HG02840 (cell line): Measurements from ENCODE around the gene MREG.
A peak's percentile ranks its signal among the peaks of the same experiment; 100 is the strongest.
"Not testable (repeated sequence)": the region's sequence is repeated elsewhere in the genome, so short reads cannot be mapped to it uniquely, and the experiment has no call there.

Source experiments
- ATAC-seq: cut with Tn5 transposase; IDR thresholded peaks from one replicate; pipeline ENCODE4 v1.9.1; 2021; ENCODE audit warnings: mild to moderate bottlenecking, moderate library complexity, moderate number of reproducible peaks; ENCODE audit not compliant: unreplicated experiment, low FRiP score

MREG gene

GRCh38 chr2:215997219-215997618, 16.1 kb downstream of the MREG start:
- no peak for ATAC-seq

DNA sequence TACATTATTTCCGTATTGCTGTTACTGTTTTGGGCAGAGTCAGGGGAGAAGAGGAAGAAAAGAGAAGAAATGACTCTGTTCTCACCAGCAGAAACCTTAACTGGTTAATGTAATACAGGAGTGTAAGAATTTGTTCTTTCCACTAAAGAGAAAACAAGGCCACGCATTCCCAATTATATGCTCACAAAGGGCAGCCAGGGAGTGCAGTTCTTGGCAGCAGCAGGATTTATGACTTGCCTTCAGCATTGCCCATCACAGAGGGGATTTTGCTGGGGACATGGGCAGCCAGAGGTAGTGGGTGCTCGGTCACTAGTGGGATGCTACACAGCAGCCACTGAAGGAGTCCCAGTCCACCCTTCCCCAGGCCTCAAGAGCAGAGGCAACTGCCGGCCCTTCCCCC, 18.4 kb downstream of the MREG start:
- no peak for ATAC-seq

DNA sequence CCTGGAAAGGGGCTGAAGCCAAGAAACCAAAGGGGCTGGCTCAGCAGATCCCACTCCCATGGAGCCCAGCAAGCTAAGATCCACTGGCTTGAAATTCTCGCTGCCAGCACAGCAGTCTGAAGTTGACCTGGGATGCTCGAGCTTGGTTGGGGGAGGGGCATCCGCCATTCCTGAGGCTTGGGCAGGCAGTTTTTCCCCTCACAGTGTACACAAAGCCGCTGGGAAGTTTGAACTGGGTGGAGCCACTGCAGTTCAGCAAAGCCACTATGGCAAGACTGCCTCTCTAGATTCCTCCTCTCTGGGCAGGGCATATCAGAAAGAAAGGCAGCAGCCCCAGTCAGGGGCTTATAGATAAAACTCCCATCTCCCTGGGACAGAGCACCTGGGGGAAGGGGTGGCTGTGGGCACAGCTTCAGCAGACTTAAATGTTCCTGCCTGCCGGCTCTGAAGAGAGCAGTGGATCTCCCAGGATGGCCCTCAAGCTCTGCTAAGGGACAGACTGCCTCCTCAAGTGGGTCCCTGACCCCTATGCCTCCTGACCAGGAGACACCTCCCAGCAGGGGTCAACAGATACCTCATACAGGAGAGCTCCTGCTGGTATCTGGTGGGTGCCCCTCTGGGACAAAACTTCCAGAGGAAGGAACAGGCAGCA, 24.7 kb downstream of the MREG start:
- ATAC-seq: not testable (repeated sequence)

- ATAC-seq: no peak
Measured at GRCh38 chr2:215985257-215985656, 28.1 kb downstream of the MREG start.

GRCh38 chr2:215984661-215985060, 28.7 kb downstream of the MREG start:
- no peak for ATAC-seq

DNA sequence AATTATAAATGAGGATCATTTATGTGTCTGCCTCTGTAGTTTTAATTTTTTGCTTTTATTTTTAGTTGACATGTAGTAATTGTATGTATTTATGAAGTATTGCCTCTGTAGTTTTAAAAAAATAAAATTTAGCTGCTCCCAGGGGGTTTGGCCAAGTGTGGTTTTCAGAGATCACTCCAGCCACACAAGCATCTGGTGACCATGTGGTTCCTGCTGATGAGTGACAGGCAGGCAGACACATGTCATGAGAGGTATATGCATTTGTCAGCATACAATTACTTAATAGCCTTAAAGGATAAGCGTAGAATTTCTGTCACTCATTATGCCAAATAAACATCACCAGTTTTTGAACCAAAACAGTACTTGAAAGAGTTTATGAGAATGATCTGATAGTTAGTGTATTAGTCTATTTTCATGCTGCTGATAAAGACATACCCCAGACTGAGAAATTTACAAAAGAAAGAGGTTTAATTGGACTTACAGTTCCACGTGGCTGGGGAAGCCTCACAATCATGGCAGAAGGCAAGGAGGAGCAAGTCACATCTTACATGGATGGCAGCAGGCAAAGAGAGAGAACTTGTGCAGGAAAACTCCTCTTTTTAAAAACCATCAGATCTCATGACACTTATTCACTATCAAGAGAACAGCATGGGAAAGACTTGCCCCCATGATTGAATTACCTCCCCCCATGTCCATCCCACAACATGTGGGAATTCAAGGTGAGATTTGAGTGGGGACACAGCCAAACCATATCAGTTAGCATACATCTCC, 29.6 kb downstream of the MREG start:
- peak; percentile 62 for ATAC-seq

DNA sequence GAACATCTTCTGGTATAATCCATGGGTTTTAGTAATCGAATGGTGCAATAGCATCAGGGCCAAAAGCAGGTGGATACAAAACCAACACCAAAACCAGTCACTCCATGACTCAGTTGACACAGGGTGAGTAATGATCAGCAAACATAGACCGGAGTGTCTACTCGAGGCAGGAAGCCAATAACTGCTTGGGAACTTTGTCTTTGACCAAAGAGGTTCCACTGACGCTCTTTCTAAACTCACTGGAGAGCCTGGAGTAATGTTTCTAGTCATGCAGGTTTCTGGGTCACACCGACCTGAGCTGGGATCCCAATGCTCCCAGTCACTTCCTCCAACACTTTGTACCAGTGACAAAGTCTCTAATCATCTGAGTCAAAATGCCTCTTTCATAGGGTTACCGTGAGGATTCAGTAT, 30.9 kb downstream of the MREG start:
- no peak for ATAC-seq

DNA sequence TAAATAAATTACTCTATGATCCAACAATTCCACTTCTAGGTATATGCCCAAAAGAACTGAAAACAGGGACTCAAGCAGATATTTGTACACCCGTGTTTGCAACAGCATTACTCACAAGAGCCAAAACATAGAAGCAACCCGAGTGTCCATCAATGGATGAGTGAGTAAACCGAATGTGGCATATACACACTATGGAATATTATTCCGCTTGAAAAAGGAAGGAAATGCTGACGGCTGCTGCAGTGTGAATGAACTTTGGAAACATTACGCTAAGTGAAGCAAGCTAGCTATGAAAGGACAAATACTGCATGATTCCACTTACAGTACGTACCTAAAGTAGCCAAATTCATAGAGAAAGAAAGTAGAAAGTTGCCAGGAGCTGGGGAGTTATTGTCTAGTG, 32.2 kb downstream of the MREG start:
- no peak for ATAC-seq

DNA sequence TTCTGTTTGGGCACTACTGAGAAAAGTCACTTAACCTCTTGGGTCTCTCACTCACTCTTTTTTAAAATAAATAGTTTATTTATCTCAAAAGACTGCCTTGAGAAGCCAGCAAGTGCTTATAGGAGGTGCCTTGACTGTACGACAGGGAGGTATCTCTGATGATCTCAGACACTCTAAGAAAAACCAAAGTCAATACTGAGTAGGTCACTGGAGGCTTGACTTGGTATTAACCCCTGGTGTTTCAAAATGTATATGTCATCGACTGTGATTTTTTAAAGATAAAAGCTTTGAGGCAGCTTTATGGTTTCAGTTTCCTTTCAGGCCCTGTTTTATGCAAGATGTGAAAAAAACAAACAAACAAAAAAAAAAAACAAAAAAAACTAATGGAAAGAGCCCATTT, 33.7 kb downstream of the MREG start:
- no peak for ATAC-seq

DNA sequence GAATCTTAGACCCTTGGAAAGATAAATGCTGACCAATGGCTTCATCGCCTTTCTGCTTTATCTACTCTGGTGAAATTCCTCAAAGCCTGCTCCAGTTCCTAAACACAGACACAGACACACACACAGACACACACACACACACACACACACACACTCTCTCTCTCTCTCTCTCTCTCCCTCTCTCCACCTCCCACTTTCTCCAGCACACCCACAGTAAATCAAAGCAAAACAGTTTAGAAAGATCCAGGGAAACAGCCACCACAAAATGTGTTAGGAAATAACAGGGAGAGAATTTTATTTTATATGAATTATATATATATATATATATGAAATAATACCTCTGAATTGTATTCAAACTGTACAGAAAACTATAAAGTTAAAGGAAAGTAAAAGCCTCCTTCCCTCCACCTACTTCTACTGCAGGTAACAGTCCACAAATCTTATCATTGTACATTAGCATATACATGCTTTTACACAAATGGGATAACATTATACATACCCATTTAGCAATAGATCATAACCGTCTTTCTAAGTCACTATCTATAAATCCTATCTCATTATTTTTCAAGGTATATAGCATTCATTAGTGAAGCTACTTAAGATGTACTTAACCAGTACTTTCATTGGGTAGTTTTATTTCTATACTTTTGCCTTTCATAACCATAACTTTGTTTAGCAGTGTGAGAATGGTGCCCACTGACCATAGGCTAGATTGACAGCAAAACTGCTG, 38.5 kb downstream of the MREG start:
- no peak for ATAC-seq

DNA sequence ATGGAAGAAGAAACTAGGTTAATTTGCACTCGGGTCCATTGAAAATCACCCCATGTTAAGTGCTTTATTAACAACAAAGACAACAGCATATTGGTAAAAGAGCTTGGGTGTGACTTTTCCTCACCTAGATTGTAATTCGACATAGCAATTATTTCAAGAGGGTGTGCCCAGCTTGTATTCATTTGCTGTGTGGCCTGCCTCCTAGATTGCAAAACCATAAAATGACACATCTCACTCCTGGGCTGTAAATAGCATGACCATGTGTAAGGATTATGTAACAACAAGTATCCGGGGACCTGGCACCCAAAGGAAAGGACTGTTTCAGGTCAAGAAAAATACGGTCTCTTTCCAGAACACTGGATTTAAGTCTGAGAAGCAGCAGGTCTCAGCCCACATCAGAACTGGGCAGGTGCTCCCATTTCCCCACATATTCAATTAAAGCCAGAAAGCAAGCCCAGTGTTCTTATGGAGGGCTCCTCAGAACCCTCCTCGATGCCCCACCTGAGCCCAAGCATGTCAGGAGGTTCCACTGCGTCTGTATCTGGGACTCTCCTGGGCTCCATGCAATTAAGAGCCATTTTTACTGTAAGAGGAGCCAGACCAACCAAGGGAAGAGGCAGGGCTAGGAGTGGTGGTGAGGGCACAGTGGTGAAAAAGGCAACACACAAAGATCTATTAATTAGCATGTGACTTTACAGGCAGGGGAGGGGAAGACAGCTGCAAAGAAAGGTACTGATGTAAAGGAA, 39.2 kb downstream of the MREG start:
- no peak for ATAC-seq

- ATAC-seq: no peak
Measured at GRCh38 chr2:215973145-215973792, 40.1 kb downstream of the MREG start.

DNA sequence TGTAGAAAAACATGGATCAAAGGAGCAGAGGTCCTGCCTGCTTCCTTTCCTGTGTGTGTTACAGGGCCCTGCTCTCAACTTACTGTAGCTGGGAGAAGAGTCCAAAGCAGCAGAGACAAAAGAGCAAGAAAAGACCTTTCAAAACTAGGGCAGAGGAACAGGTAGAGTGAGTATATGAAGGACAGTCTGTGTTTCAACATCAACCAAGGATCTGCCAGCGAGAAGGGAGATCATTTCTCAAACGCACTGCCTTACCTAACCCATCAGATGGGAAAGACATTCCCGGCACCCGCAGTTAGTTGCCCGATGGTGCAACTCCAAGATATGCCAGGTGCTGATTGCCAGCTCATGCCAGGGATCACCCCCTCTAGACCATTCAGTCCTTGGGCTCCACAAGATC, 41.7 kb downstream of the MREG start:
- no peak for ATAC-seq

- ATAC-seq: not testable (repeated sequence)
Measured at GRCh38 chr2:215970894-215971293, 42.5 kb downstream of the MREG start.

GRCh38 chr2:215970425-215970824, 42.9 kb downstream of the MREG start:
- no peak for ATAC-seq

- no peak for ATAC-seq
Measured at GRCh38 chr2:215969131-215969841, 44.1 kb downstream of the MREG start.

GRCh38 chr2:215968499-215968898, 44.9 kb downstream of the MREG start:
- ATAC-seq: no peak

GRCh38 chr2:215967590-215968378, 45.6 kb downstream of the MREG start:
- no peak for ATAC-seq

GRCh38 chr2:215966951-215967350, 46.4 kb downstream of the MREG start:
- no peak for ATAC-seq
